ENCODE results near the gene DGKI. TPM values are rescaled to one million over a fixed set of nuclear protein-coding genes. Genes with fewer than 3 reads are reported as not detected.

Gene DGKI
- polyA plus RNA-seq, 1 experiment, result 1.4 TPM

- Histone ChIP-seq H3K4me3 (ENCODE audit: low read depth, low read length) (no peak overlapping the region), H3K36me3 (ENCODE audit: control insufficient read depth, insufficient read depth, low read length) (no peaks in the 10 kb centered on the region), H3K27me3 (ENCODE audit: control insufficient read depth, insufficient read depth, low read length) (no peaks in the 10 kb centered on the region)
- no peak for TF ChIP-seq CTCF (IDR thresholded peaks at IDR 0.05; ENCODE audit: insufficient read depth, low read depth, low read length)
- ChIA-PET CTCF (interaction anchor here (0.8 kb wide), 1 partner anchor 31 kb away, joined by 4 read pairs; no protein-coding TSS in a partner anchor), POLR2A (no interaction called here)
- DNase-seq (ENCODE audit: low read depth), result no peak
These were observed 473.3 kb downstream of the DGKI start for GRCh38 chr7:137373507-137373906.

- POLR2A ChIA-PET, result no interaction called here
- TF ChIP-seq CTCF (IDR thresholded peaks at IDR 0.05; ENCODE audit: insufficient read depth, low read depth, low read length), result no peak
These were observed 475.2 kb downstream of the DGKI start for GRCh38 chr7:137371616-137372015.

GRCh38 chr7:137366995-137367394, 479.8 kb downstream of the DGKI start:
- ChIA-PET POLR2A (no interaction called here), CTCF (no interaction called here)
- no peak for TF ChIP-seq CTCF (IDR thresholded peaks at IDR 0.05; ENCODE audit: insufficient read depth, low read depth, low read length)
- H3K36me3 ChIP-seq (ENCODE audit: control insufficient read depth, insufficient read depth, low read length), result no peaks in the 10 kb centered on the region
- no peak for DNase-seq (ENCODE audit: low read depth)
- no peak overlapping the region for H3K4me3 ChIP-seq (ENCODE audit: low read depth, low read length)
- no peaks in the 10 kb centered on the region for H3K27me3 ChIP-seq (ENCODE audit: control insufficient read depth, insufficient read depth, low read length)

More at GRCh38 chr7:137371616-137372015, 475.2 kb downstream of the DGKI start:
- Histone ChIP-seq H3K36me3 (ENCODE audit: control insufficient read depth, insufficient read depth, low read length) (no peaks in the 10 kb centered on the region), H3K4me3 (ENCODE audit: low read depth, low read length) (no peak overlapping the region), H3K27me3 (ENCODE audit: control insufficient read depth, insufficient read depth, low read length) (no peaks in the 10 kb centered on the region)
- CTCF ChIA-PET, result no interaction called here
- no peak for DNase-seq (ENCODE audit: low read depth)

- DNase-seq (ENCODE audit: low read depth), result no peak
- no peak for TF ChIP-seq CTCF (IDR thresholded peaks at IDR 0.05; ENCODE audit: insufficient read depth, low read depth, low read length)
- H3K36me3 ChIP-seq (ENCODE audit: control insufficient read depth, insufficient read depth, low read length), result no peaks in the 10 kb centered on the region
- CTCF ChIA-PET, result interaction anchor here (1.2 to 1.8 kb wide), 2 partner anchors 9 to 13 kb away, joined by 3 read pairs; no protein-coding TSS in a partner anchor
- POLR2A ChIA-PET, result no interaction called here
- H3K4me3 ChIP-seq (ENCODE audit: low read depth, low read length), result no peak overlapping the region
- H3K27me3 ChIP-seq (ENCODE audit: control insufficient read depth, insufficient read depth, low read length), result no peaks in the 10 kb centered on the region
These were observed 483.1 kb downstream of the DGKI start for GRCh38 chr7:137363683-137364082.

GRCh38 chr7:137360087-137360679, 486.6 kb downstream of the DGKI start:
- Histone ChIP-seq H3K36me3 (ENCODE audit: control insufficient read depth, insufficient read depth, low read length) (no peaks in the 10 kb centered on the region), H3K27me3 (ENCODE audit: control insufficient read depth, insufficient read depth, low read length) (no peaks in the 10 kb centered on the region), H3K4me3 (ENCODE audit: low read depth, low read length) (no peak overlapping the region)
- DNase-seq (ENCODE audit: low read depth), result no peak
- ChIA-PET CTCF (no interaction called here), POLR2A (no interaction called here)
- no peak for TF ChIP-seq CTCF (IDR thresholded peaks at IDR 0.05; ENCODE audit: insufficient read depth, low read depth, low read length)
